Neural crest cell (in vitro differentiated cells): Measurements from ENCODE around the gene TPT1. TPM values are rescaled to one million over a fixed set of nuclear protein-coding genes. Genes with fewer than 3 reads are reported as not detected.
A peak's percentile ranks its signal among the peaks of the same experiment; 100 is the strongest.
"Not testable (repeated sequence)": the region's sequence is repeated elsewhere in the genome, so short reads cannot be mapped to it uniquely, and the experiment has no call there.

Experiments
- DNase-seq: peaks from one replicate; pipeline ENCODE4 v3.0.0; 2021; ENCODE audit warnings: low read depth, mixed read lengths, low spot score
- H3K27ac Mint-ChIP-seq: one replicate; pipeline ENCODE4 v1.8.0; 2021; ENCODE audit warnings: mild to moderate bottlenecking, mixed read lengths; ENCODE audit not compliant: unreplicated experiment
- H3K27me3 Mint-ChIP-seq: 2 replicates; pipeline ENCODE4 v1.8.0; 2021; ENCODE audit warnings: low read depth, mild to moderate bottlenecking, mixed read lengths
- H3K36me3 Mint-ChIP-seq: 2 replicates; pipeline ENCODE4 v1.8.0; 2021; ENCODE audit warnings: low read depth, mild to moderate bottlenecking, mixed read lengths
- H3K4me1 Mint-ChIP-seq: 2 replicates; pipeline ENCODE4 v1.8.0; 2021; ENCODE audit warnings: mixed read lengths
- H3K4me3 Mint-ChIP-seq: one replicate; pipeline ENCODE4 v1.8.0; 2021; ENCODE audit warnings: mild to moderate bottlenecking, mixed read lengths
- H3K9me3 Mint-ChIP-seq: 2 replicates; pipeline ENCODE4 v1.8.0; 2021; ENCODE audit warnings: mixed read lengths
- CTCF ChIP-seq: fragments of 200-600 bp; sonication (generic); conservative IDR thresholded peaks from 2 replicates; pipeline ENCODE4 v1.5.0; 2021; ENCODE audit warnings: antibody characterized with exemption, mild to moderate bottlenecking
- total RNA-seq: library from RNA; stranded (reverse); gene quantifications from 2 replicates; pipeline ENCODE4 v1.2.1, GENCODE V29; 2021

TPT1 gene
- total RNA-seq, 1 donor from 2014 or later, result 2,364 TPM

- DNase-seq, result no peak
- Mint-ChIP-seq H3K27ac (no peak overlapping the region), H3K27me3 (peaks cover under 1% of the 10 kb centered on the region), H3K36me3 (peaks cover 26% of the 10 kb centered on the region), H3K4me3 (no peak overlapping the region), H3K4me1 (peaks cover 23% of the 10 kb centered on the region), H3K9me3 (peaks cover 6% of the 10 kb centered on the region)
- no peak for TF ChIP-seq CTCF
These were observed 43.6 kb upstream of the TPT1 start for GRCh38 chr13:45384474-45385174.

- H3K4me3 Mint-ChIP-seq, result peak overlapping the region; percentile 83
- H3K27ac Mint-ChIP-seq, result peak overlapping the region; percentile 95
- DNase-seq, H3K9me3 Mint-ChIP-seq, H3K27me3 Mint-ChIP-seq: not testable (repeated sequence)
- peaks cover 37% of the 10 kb centered on the region for H3K4me1 Mint-ChIP-seq
- H3K36me3 Mint-ChIP-seq, result peaks cover 21% of the 10 kb centered on the region
These were observed 41.8 kb upstream of the TPT1 start for GRCh38 chr13:45382739-45383138.

DNA sequence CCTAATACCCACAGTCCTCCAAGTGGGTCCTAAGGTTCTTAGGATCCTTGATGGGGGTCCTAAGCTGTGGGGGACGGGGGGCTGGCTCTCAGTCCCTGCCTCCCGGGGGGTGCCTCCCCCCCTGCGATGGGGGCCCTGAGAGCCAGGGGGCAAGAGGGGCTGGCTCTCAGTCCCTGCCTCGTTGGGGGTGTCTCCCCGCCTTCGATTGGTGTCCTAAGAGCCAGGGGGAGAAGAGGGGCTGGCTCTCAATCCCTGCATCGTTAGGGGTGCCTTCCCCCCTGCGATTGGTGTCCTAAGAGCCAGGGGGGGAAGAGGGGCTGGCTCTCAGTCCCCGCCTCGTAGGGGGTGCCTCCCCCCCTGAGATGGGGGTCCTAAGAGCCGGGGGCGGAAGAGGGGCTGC is 40.2 kb upstream of the TPT1 start:
- Mint-ChIP-seq H3K36me3 (peaks cover 12% of the 10 kb centered on the region), H3K4me1 (peaks cover 37% of the 10 kb centered on the region)
- no peak for DNase-seq

GRCh38 chr13:45380708-45381107 is 39.7 kb upstream of the TPT1 start:
- Mint-ChIP-seq H3K27ac (peak overlapping the region; percentile 62), H3K36me3 (peaks cover 12% of the 10 kb centered on the region), H3K4me3 (peak overlapping the region; percentile 89), H3K4me1 (peaks cover 37% of the 10 kb centered on the region)
- not testable (repeated sequence) for H3K9me3 Mint-ChIP-seq, H3K27me3 Mint-ChIP-seq
- DNase-seq, result peak; percentile 25

More for the DNA sequence above, 40.2 kb upstream of the TPT1 start:
- Mint-ChIP-seq H3K4me3 (peak overlapping the region; percentile 89), H3K27ac (no peak overlapping the region), H3K27me3 (peaks cover 2% of the 10 kb centered on the region), H3K9me3 (no peaks in the 10 kb centered on the region)
- no peak for TF ChIP-seq CTCF

DNA sequence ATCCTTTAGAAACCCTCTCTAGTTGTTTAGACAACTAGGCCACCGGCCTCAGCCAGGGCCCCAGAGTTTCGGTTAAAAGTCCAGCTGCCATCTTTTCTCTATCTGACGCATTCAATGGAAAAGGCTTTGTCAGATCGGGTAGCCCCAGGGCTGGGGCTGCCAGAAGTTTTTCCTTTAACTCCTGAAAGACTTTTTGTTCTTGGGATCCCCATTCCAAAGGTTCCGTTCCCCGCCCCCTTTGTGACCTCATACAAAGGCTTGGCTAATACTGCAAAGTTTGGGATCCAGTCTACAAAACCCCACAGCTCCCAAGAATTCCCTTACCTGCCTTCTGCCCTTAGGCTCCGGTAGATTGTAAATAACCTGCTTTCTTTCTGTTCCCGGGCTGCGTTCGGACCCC is 38.5 kb upstream of the TPT1 start:
- DNase-seq, result peak; percentile 32
- H3K4me1 Mint-ChIP-seq, result peaks cover 33% of the 10 kb centered on the region
- peak overlapping the region; percentile 93 for H3K4me3 Mint-ChIP-seq
- not testable (repeated sequence) for H3K9me3 Mint-ChIP-seq, H3K36me3 Mint-ChIP-seq, H3K27me3 Mint-ChIP-seq
- H3K27ac Mint-ChIP-seq, result peak overlapping the region; percentile 98

GRCh38 chr13:45378786-45379185 is 37.8 kb upstream of the TPT1 start:
- Mint-ChIP-seq H3K4me3 (peak overlapping the region; percentile 93), H3K4me1 (peaks cover 28% of the 10 kb centered on the region), H3K27ac (peak overlapping the region; percentile 98)
- H3K36me3 Mint-ChIP-seq, H3K9me3 Mint-ChIP-seq, H3K27me3 Mint-ChIP-seq, DNase-seq: not testable (repeated sequence)

DNA sequence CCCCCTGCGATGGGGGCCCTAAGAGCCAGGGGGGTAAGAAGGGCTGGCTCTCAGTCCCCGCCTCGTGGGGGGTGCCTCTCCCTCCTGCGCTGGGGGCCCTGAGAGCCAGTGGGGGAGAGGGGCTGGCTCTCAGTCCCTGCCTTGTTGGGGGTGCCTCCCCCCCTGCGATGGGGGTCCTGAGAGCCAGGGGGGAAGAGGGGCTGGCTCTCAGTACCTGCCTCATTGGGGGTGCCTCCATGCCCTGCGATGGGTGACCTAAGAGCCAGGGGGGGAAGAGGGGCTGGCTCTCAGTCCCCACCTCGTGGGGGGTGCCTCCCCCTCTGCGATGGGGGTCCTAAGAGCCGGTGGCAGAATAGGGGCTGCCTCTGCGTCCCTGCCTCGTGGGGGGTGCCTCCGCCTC is 36.3 kb upstream of the TPT1 start:
- not testable (repeated sequence) for DNase-seq, H3K27me3 Mint-ChIP-seq, H3K27ac Mint-ChIP-seq, H3K9me3 Mint-ChIP-seq, H3K4me3 Mint-ChIP-seq
- H3K4me1 Mint-ChIP-seq, result peaks cover 37% of the 10 kb centered on the region
- H3K36me3 Mint-ChIP-seq, result peaks cover 10% of the 10 kb centered on the region

GRCh38 chr13:45376651-45377050 is 35.7 kb upstream of the TPT1 start:
- peak overlapping the region; percentile 82 for H3K4me3 Mint-ChIP-seq
- peaks cover 43% of the 10 kb centered on the region for H3K4me1 Mint-ChIP-seq
- not testable (repeated sequence) for H3K9me3 Mint-ChIP-seq, H3K27me3 Mint-ChIP-seq
- peak overlapping the region; percentile 96 for H3K27ac Mint-ChIP-seq
- peaks cover 10% of the 10 kb centered on the region for H3K36me3 Mint-ChIP-seq
- peak; percentile 34 for DNase-seq
